Amniotic stem cell (primary cell): ENCODE data around the gene FIBP.

Experiments used
- DNase-seq: peaks from one replicate; lab custom pipeline; 2025; lab: John Stamatoyannopoulos, UW

The FIBP gene

GRCh38 chr11:65844231-65844872, 43.9 kb downstream of the FIBP start:
- no peak for DNase-seq

- DNase-seq, result no peak
Observed at GRCh38 chr11:65843811-65844210, 44.5 kb downstream of the FIBP start.

DNA sequence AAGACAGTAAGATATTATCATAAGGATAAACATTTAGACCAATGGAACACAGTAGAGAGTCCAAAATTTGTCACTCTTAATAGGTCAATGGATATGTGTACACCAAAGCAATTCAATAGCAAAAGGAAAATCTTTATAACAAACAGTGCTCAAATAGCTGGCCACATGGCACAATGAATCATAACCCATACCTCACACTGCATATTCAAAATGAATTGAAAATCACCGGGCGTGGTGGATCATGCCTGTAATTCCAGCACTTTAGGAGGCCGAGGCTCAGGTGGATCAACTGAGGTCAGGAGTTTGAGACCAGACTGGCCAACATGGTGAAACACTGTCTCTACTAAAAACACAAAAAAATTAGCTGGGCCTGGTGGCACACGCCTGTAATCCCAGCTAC, 46.1 kb downstream of the FIBP start:
- no peak for DNase-seq

- no peak for DNase-seq
Observed at GRCh38 chr11:65834202-65834601, 54.1 kb downstream of the FIBP start.
